LNCAP (cell line): ENCODE measurements around the gene MAP3K2.

Experiments used
- CTCF ChIP-seq: fragments of 450-650 bp; IDR thresholded peaks from 2 replicates; pipeline ENCODE4 v1.5.1; 2017; ENCODE audit warnings: mild to moderate bottlenecking

The MAP3K2 gene

GRCh38 chr2:127277028-127277427 is 110.7 kb downstream of the MAP3K2 start:
- no peak for TF ChIP-seq CTCF

GRCh38 chr2:127275789-127276188 is 112.0 kb downstream of the MAP3K2 start:
- TF ChIP-seq CTCF: no peak

GRCh38 chr2:127275356-127275755 is 112.4 kb downstream of the MAP3K2 start:
- no peak for TF ChIP-seq CTCF

- 0 out of 2 replicates have a peak, but pooled peaks have one; percentile 17 for TF ChIP-seq CTCF
Measured at GRCh38 chr2:127270663-127271062, 117.1 kb downstream of the MAP3K2 start.

- no peak for TF ChIP-seq CTCF
Measured at GRCh38 chr2:127261804-127262406, 125.9 kb downstream of the MAP3K2 start.

- TF ChIP-seq CTCF: no peak
Measured at GRCh38 chr2:127259355-127259754, 128.4 kb downstream of the MAP3K2 start.

- no peak for TF ChIP-seq CTCF
Measured at GRCh38 chr2:127256866-127257265, 130.9 kb downstream of the MAP3K2 start.

- TF ChIP-seq CTCF: no peak
Measured at GRCh38 chr2:127256381-127256780, 131.4 kb downstream of the MAP3K2 start.
